HG03066 (cell line): ENCODE data around the gene COPRS.
"Not testable (repeated sequence)": the region's sequence is repeated elsewhere in the genome, so short reads cannot be mapped to it uniquely, and the experiment has no call there.

Experiments used
- ATAC-seq: cut with Tn5 transposase; IDR thresholded peaks from one replicate; pipeline ENCODE4 v1.9.1; 2021; ENCODE audit warnings: low read depth; ENCODE audit not compliant: unreplicated experiment

COPRS gene

GRCh38 chr17:31811101-31811500 lies 47.9 kb downstream of the COPRS start:
- no peak for ATAC-seq

- ATAC-seq: not testable (repeated sequence)
Observed at GRCh38 chr17:31809876-31810275, 49.2 kb downstream of the COPRS start.

GRCh38 chr17:31808521-31809050 lies 50.5 kb downstream of the COPRS start:
- ATAC-seq: no peak

- ATAC-seq: no peak
Observed at GRCh38 chr17:31807846-31808245, 51.2 kb downstream of the COPRS start.

- ATAC-seq: no peak
Observed at GRCh38 chr17:31806921-31807320, 52.1 kb downstream of the COPRS start.

- no peak for ATAC-seq
Observed at GRCh38 chr17:31803494-31804213, 55.4 kb downstream of the COPRS start.

- no peak for ATAC-seq
Observed at GRCh38 chr17:31802502-31802901, 56.5 kb downstream of the COPRS start.
